Activated T-cell treated with anti-CD3 and anti-CD28 coated beads for 24 hours (primary cell): ENCODE results near the gene ARF1.

Experiments used
- DNase-seq: peaks from one replicate; pipeline ENCODE4 v3.0.0-alpha.2; 2020; ENCODE audit warnings: low read depth

The ARF1 gene

GRCh38 chr1:228071839-228072657, 10.5 kb upstream of the ARF1 start:
- DNase-seq, result no peak

GRCh38 chr1:228072658-228073043, 9.9 kb upstream of the ARF1 start:
- no peak for DNase-seq

- DNase-seq, result no peak
Measured at GRCh38 chr1:228073061-228073856, 9.2 kb upstream of the ARF1 start.

GRCh38 chr1:228073857-228074545, 8.5 kb upstream of the ARF1 start:
- no peak for DNase-seq

- no peak for DNase-seq
Measured at GRCh38 chr1:228074954-228075730, 7.4 kb upstream of the ARF1 start.

- no peak for DNase-seq
Measured at GRCh38 chr1:228075801-228076271, 6.7 kb upstream of the ARF1 start.

GRCh38 chr1:228076796-228077430, 5.6 kb upstream of the ARF1 start:
- DNase-seq, result no peak

GRCh38 chr1:228077565-228078330, 4.8 kb upstream of the ARF1 start:
- no peak for DNase-seq

GRCh38 chr1:228079013-228079412, 3.5 kb upstream of the ARF1 start:
- DNase-seq, result no peak

GRCh38 chr1:228079601-228080263, 2.8 kb upstream of the ARF1 start:
- no peak for DNase-seq

GRCh38 chr1:228081144-228081543, 1.4 kb upstream of the ARF1 start:
- no peak for DNase-seq

GRCh38 chr1:228081578-228082213, 812 bp upstream of the ARF1 start:
- no peak for DNase-seq

- DNase-seq, result no peak
Measured at GRCh38 chr1:228082918-228083870, 686 bp downstream of the ARF1 start.

- DNase-seq, result no peak
Measured at GRCh38 chr1:228083871-228084278, 1.4 kb downstream of the ARF1 start.

GRCh38 chr1:228084325-228084724, 1.8 kb downstream of the ARF1 start:
- DNase-seq, result no peak

- DNase-seq, result no peak
Measured at GRCh38 chr1:228084797-228085196, 2.3 kb downstream of the ARF1 start.

GRCh38 chr1:228085287-228085951, 2.9 kb downstream of the ARF1 start:
- no peak for DNase-seq

GRCh38 chr1:228087771-228088251, 5.3 kb downstream of the ARF1 start:
- DNase-seq, result no peak
